HL-60 (cell line): ENCODE results near the gene XAF1.
"Not testable (repeated sequence)": the region's sequence is repeated elsewhere in the genome, so short reads cannot be mapped to it uniquely, and the experiment has no call there.

ENCODE experiments used
- CTCF ChIP-seq: IDR thresholded peaks from one replicate; pipeline ENCODE4 v1.5.1; 2011; ENCODE audit warnings: low read length, control low read depth, inconsistent platforms; ENCODE audit not compliant: insufficient read depth
- GABPA ChIP-seq: IDR thresholded peaks from 2 replicates; pipeline ENCODE4 v1.6.1; 2012; ENCODE audit warnings: low read depth
- POLR2AphosphoS5 ChIP-seq: IDR thresholded peaks from 2 replicates; pipeline ENCODE4 v1.6.1; 2012; ENCODE audit warnings: low read depth
- REST ChIP-seq: IDR thresholded peaks from 2 replicates; pipeline ENCODE4 v1.6.1; 2012; ENCODE audit warnings: low read depth; ENCODE audit not compliant: insufficient replicate concordance
- SPI1 ChIP-seq: IDR thresholded peaks from 2 replicates; pipeline ENCODE4 v1.6.1; 2012; ENCODE audit warnings: low read depth, mild to moderate bottlenecking, borderline replicate concordance

- not testable (repeated sequence) for TF ChIP-seq CTCF, REST, POLR2AphosphoS5, SPI1, GABPA
Measured at GRCh38 chr17:6774906-6775305, 19.1 kb downstream of the XAF1 start.
